GM18868 (cell line): Measurements from ENCODE around the gene OSM.

Source experiments
- ATAC-seq: cut with Tn5 transposase; IDR thresholded peaks from one replicate; pipeline ENCODE4 v1.9.1; 2021; ENCODE audit warnings: mild to moderate bottlenecking, moderate library complexity; ENCODE audit not compliant: unreplicated experiment

The OSM gene

GRCh38 chr22:30266445-30267381 lies at the start of gene OSM:
Gene OSM, minus strand, starts transcription at chr22:30266851. Its CDS starts 52 bp downstream, at chr22:30266799.
- no peak for ATAC-seq

GRCh38 chr22:30315962-30316576 lies 49.4 kb upstream of the OSM start:
- ATAC-seq, result no peak

GRCh38 chr22:30314915-30315314 lies 48.3 kb upstream of the OSM start:
- ATAC-seq, result peak; percentile 46

GRCh38 chr22:30313527-30314363 lies 47.1 kb upstream of the OSM start:
- ATAC-seq, result no peak

- ATAC-seq, result no peak
Measured at GRCh38 chr22:30312053-30312452, 45.4 kb upstream of the OSM start.

GRCh38 chr22:30310881-30311771 lies 44.5 kb upstream of the OSM start:
- no peak for ATAC-seq

- peak; percentile 31 for ATAC-seq
Measured at GRCh38 chr22:30309951-30310741, 43.5 kb upstream of the OSM start.

GRCh38 chr22:30308518-30309230 lies 42.0 kb upstream of the OSM start:
- ATAC-seq, result no peak

GRCh38 chr22:30308093-30308492 lies 41.4 kb upstream of the OSM start:
- no peak for ATAC-seq

GRCh38 chr22:30307041-30307574 lies 40.5 kb upstream of the OSM start:
- ATAC-seq, result no peak

GRCh38 chr22:30306627-30307011 lies 40.0 kb upstream of the OSM start:
- ATAC-seq, result no peak

- ATAC-seq, result no peak
Measured at GRCh38 chr22:30305906-30306626, 39.4 kb upstream of the OSM start.

- ATAC-seq, result no peak
Measured at GRCh38 chr22:30305519-30305905, 38.9 kb upstream of the OSM start.

- ATAC-seq, result peak; percentile 32
Measured at GRCh38 chr22:30304495-30305244, 38.0 kb upstream of the OSM start.

- ATAC-seq, result no peak
Measured at GRCh38 chr22:30302810-30303138, 36.1 kb upstream of the OSM start.

GRCh38 chr22:30301995-30302809 lies 35.6 kb upstream of the OSM start:
- no peak for ATAC-seq

- ATAC-seq, result no peak
Measured at GRCh38 chr22:30299322-30299721, 32.7 kb upstream of the OSM start.
